Measurements from ENCODE around the gene KCNMB2.

KCNMB2 gene

GRCh38 chr3:178560759-178561158, 24.5 kb downstream of the KCNMB2 start:
- Histone ChIP-seq H3K4me1 (no peaks in the 10 kb centered on the region), H3K36me3 (no peaks in the 10 kb centered on the region), H3K9me3 (no peaks in the 10 kb centered on the region), H3K27me3 (peaks cover 3% of the 10 kb centered on the region; the same call in 1 of the 2 replicates), H3K4me3 (ENCODE audit: low read depth, low read length) (no peak overlapping the region)
- no peak for DNase-seq
- TF ChIP-seq, protein P1, sequence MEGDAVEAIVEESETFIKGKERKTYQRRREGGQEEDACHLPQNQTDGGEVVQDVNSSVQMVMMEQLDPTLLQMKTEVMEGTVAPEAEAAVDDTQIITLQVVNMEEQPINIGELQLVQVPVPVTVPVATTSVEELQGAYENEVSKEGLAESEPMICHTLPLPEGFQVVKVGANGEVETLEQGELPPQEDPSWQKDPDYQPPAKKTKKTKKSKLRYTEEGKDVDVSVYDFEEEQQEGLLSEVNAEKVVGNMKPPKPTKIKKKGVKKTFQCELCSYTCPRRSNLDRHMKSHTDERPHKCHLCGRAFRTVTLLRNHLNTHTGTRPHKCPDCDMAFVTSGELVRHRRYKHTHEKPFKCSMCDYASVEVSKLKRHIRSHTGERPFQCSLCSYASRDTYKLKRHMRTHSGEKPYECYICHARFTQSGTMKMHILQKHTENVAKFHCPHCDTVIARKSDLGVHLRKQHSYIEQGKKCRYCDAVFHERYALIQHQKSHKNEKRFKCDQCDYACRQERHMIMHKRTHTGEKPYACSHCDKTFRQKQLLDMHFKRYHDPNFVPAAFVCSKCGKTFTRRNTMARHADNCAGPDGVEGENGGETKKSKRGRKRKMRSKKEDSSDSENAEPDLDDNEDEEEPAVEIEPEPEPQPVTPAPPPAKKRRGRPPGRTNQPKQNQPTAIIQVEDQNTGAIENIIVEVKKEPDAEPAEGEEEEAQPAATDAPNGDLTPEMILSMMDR (IDR thresholded peaks at IDR 0.05; ENCODE audit: low read depth, low read length): no peak

- H3K9me3 ChIP-seq: no peaks in the 10 kb centered on the region
- TF ChIP-seq, protein P1 (IDR thresholded peaks at IDR 0.05; ENCODE audit: low read depth, low read length): no peak
- H3K4me1 ChIP-seq: no peaks in the 10 kb centered on the region
- no peak overlapping the region for H3K4me3 ChIP-seq (ENCODE audit: low read depth, low read length)
- H3K27me3 ChIP-seq: peaks cover 3% of the 10 kb centered on the region; the same call in 1 of the 2 replicates
- DNase-seq: no peak
- H3K36me3 ChIP-seq: no peaks in the 10 kb centered on the region
These were observed 25.0 kb downstream of the KCNMB2 start for GRCh38 chr3:178561239-178561638.

- DNase-seq: no peak
- H3K4me3 ChIP-seq (ENCODE audit: low read depth, low read length): no peak overlapping the region
- TF ChIP-seq, protein P1 (IDR thresholded peaks at IDR 0.05; ENCODE audit: low read depth, low read length): no peak
- no peaks in the 10 kb centered on the region for H3K36me3 ChIP-seq
- peaks cover 3% of the 10 kb centered on the region; the same call in 1 of the 2 replicates for H3K27me3 ChIP-seq
- H3K4me1 ChIP-seq: no peaks in the 10 kb centered on the region
- H3K9me3 ChIP-seq: no peaks in the 10 kb centered on the region
These were observed 26.1 kb downstream of the KCNMB2 start for GRCh38 chr3:178562143-178562946.

GRCh38 chr3:178562947-178563232, 26.7 kb downstream of the KCNMB2 start:
- DNase-seq: no peak
- TF ChIP-seq, protein P1 (IDR thresholded peaks at IDR 0.05; ENCODE audit: low read depth, low read length): no peak
- no peaks in the 10 kb centered on the region for H3K9me3 ChIP-seq
- no peaks in the 10 kb centered on the region for H3K36me3 ChIP-seq
- no peaks in the 10 kb centered on the region for H3K4me1 ChIP-seq
- no peak overlapping the region for H3K4me3 ChIP-seq (ENCODE audit: low read depth, low read length)
- H3K27me3 ChIP-seq: peaks cover 3% of the 10 kb centered on the region; the same call in 1 of the 2 replicates

DNA sequence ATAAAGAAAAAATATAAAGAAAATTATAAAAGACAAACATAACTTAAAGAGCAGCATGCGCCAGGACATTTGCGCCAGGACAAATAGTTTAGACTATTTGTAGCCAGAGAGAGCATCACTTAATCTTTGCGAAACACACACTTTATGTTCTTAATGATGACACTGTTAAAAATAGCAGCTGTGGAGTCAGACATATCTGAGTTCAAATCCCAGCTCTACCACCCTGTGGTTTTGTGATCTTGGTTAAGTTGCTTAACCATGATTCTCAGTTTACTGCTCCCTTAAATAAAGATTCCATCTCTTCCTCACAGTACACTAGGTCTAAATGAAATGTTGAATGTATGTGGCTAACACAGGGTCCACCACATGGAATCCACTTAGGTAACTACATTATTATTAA, 31.4 kb downstream of the KCNMB2 start:
- DNase-seq: no peak
- TF ChIP-seq, protein P1 (IDR thresholded peaks at IDR 0.05; ENCODE audit: low read depth, low read length): no peak
- H3K4me3 ChIP-seq (ENCODE audit: low read depth, low read length): no peak overlapping the region
- no peaks in the 10 kb centered on the region for H3K36me3 ChIP-seq
- no peaks in the 10 kb centered on the region for H3K9me3 ChIP-seq
- no peaks in the 10 kb centered on the region for H3K4me1 ChIP-seq
- peaks cover 3% of the 10 kb centered on the region; the same call in 1 of the 2 replicates for H3K27me3 ChIP-seq

DNA sequence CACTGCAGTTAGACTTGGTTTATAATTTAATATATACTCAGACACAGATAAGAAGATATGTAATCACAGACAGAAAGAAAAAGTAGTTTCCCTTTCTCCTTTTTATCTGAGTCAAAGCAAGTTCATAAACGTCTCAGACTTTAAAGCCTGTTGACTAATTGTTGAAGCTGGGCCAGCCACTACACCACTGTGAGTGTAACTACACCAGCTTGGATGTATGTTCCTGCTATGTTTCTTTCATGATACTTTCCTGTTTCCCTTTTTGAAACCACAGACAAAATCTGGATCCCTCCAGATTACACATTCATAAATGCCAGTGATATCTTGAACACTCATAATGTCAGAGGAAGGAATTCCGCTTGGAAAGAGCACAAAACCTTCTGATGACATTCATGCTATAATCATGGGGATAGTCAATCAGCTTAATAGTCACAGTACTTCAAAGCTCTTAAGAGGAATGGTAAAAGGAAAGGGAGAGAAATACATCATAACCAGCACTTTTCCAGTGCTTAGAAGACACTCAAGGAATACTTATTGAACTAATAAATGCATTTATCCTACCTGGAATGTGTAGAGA, 32.0 kb downstream of the KCNMB2 start:
- no peak for DNase-seq
- H3K27me3 ChIP-seq: peaks cover 3% of the 10 kb centered on the region; the same call in 1 of the 2 replicates
- H3K4me3 ChIP-seq (ENCODE audit: low read depth, low read length): no peak overlapping the region
- no peaks in the 10 kb centered on the region for H3K36me3 ChIP-seq
- H3K9me3 ChIP-seq: no peaks in the 10 kb centered on the region
- no peaks in the 10 kb centered on the region for H3K4me1 ChIP-seq
- TF ChIP-seq, protein P1 (IDR thresholded peaks at IDR 0.05; ENCODE audit: low read depth, low read length): no peak

Measured in BE2C (cell line).